Astrocyte (in vitro differentiated cells and primary cell): Measurements from ENCODE around the gene TMEM225B.

Experiments used
- CTCF ChIP-seq: IDR thresholded peaks from 2 replicates; pipeline ENCODE4 v1.5.1; 2011; ENCODE audit warnings: low read depth, mild to moderate bottlenecking, inconsistent platforms, low read length, moderate library complexity; ENCODE audit not compliant: insufficient read depth
- EZH2 ChIP-seq: IDR thresholded peaks from 2 replicates; pipeline ENCODE4 v1.6.1; 2012; ENCODE audit warnings: mild to moderate bottlenecking, low read length, inconsistent platforms; ENCODE audit not compliant: insufficient read depth

- TF ChIP-seq CTCF: no peak
- no peak for TF ChIP-seq EZH2
These were observed 9.2 kb upstream of the TMEM225B start for GRCh38 chr7:99588868-99589267.
